HCT116 (cell line): ENCODE results near the gene TUBB1.

ENCODE experiments used
- CEBPB ChIP-seq: IDR thresholded peaks from 2 replicates; pipeline ENCODE4 v1.6.1; 2012; ENCODE audit warnings: low read depth
- CTCF ChIP-seq, 3 experiments: fragments of 200-600 bp in 1 of 3; sonication (generic) in 1 of 3; IDR thresholded peaks in 2 of 3; conservative IDR thresholded peaks in 1 of 3; 2 replicates each; pipeline ENCODE4 v1.5.1; 2012 to 2017; ENCODE audit warnings: low read depth in 2 of 3, low read length in 2 of 3, antibody characterized with exemption in 1 of 3, borderline replicate concordance in 1 of 3, control low read depth in 1 of 3, mild to moderate bottlenecking in 1 of 3, mixed read lengths in 1 of 3, mixed run types in 1 of 3, moderate library complexity in 1 of 3; ENCODE audit not compliant: insufficient read depth in 1 of 3
- EGR1 ChIP-seq: IDR thresholded peaks from 2 replicates; pipeline ENCODE4 v1.6.1; 2012; ENCODE audit warnings: low read depth
- EZH2 ChIP-seq: fragments of 200-600 bp; sonication (generic); IDR thresholded peaks from 2 replicates; pipeline ENCODE4 v1.6.1; 2017; ENCODE audit warnings: antibody characterized with exemption, mixed run types
- EZH2phosphoT487 ChIP-seq: fragments of 200-600 bp; IDR thresholded peaks from 2 replicates; pipeline ENCODE4 v1.6.1; 2018; ENCODE audit warnings: antibody characterized with exemption, borderline replicate concordance
- POLR2A ChIP-seq: IDR thresholded peaks from 2 replicates; pipeline ENCODE4 v1.7.0; 2011; ENCODE audit warnings: borderline replicate concordance; ENCODE audit not compliant: insufficient read depth, insufficient read length; ENCODE audit errors: extremely low read depth
- POLR2AphosphoS5 ChIP-seq: IDR thresholded peaks from 2 replicates; pipeline ENCODE4 v1.6.1; 2011; ENCODE audit warnings: mild to moderate bottlenecking, low read depth, low read length, moderate library complexity
- RAD21 ChIP-seq: IDR thresholded peaks from 2 replicates; pipeline ENCODE4 v1.6.1; 2012; ENCODE audit warnings: low read depth, mild to moderate bottlenecking
- SIN3A ChIP-seq: IDR thresholded peaks from 2 replicates; pipeline ENCODE4 v1.6.1; 2012; ENCODE audit warnings: low read depth
- SP1 ChIP-seq: IDR thresholded peaks from 2 replicates; pipeline ENCODE4 v1.6.1; 2012; ENCODE audit warnings: low read depth
- SRF ChIP-seq: IDR thresholded peaks from 2 replicates; pipeline ENCODE4 v1.6.1; 2012; ENCODE audit warnings: low read depth
- ZFX ChIP-seq: fragments of 450-650 bp; IDR thresholded peaks from 2 replicates; pipeline ENCODE4 v1.6.1; 2017
- TF ChIP-seq, protein P1 (sequence below): IDR thresholded peaks from 2 replicates; pipeline ENCODE4 v1.6.1; 2012

DNA sequence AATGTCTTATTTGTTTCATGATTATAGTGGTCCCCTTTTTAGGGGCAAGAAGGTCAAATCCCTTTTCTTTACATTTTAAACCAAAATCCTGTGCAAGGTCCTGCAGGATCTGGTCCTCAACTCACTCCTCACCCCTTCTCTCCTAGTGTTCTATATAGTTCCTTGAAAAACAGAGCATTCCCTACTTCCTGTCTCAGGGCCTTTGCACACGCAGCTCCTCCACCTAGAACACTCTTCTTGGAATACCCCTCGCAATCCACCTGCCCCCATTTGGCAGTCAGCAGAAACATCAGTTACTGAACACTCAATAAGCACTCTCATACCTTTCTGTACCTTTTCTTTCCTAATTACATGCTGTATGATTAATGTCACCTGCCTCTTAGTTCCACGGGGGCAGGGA lies 16.2 kb downstream of the TUBB1 start:
- no peak for TF ChIP-seq CTCF (IDR thresholded peaks at IDR 0.05 in 2 of 3, conservative IDR thresholded peaks at IDR 0.05 in 1 of 3; ENCODE audit: borderline replicate concordance in 1 of 3, insufficient read depth in 1 of 3, low read depth in 2 of 3, low read length in 2 of 3)
- no peak for TF ChIP-seq EZH2
- TF ChIP-seq SRF = no peak
- TF ChIP-seq SP1 = no peak
- no peak for TF ChIP-seq POLR2A
- no peak for TF ChIP-seq RAD21
- TF ChIP-seq POLR2AphosphoS5 = no peak
- no peak for TF ChIP-seq SIN3A
- no peak for TF ChIP-seq CEBPB
- TF ChIP-seq, protein P1, sequence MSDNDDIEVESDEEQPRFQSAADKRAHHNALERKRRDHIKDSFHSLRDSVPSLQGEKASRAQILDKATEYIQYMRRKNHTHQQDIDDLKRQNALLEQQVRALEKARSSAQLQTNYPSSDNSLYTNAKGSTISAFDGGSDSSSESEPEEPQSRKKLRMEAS = no peak
- TF ChIP-seq ZFX = no peak
- no peak for TF ChIP-seq EZH2phosphoT487
- no peak for TF ChIP-seq EGR1
